ENCODE measurements around the gene ARHGEF33. TPM values are rescaled to one million over a fixed set of nuclear protein-coding genes. Genes with fewer than 3 reads are reported as not detected.

The ARHGEF33 gene
- polyA plus RNA-seq (2012; ENCODE audit: insufficient read depth, insufficient read length, low read depth), result not detected

DNA sequence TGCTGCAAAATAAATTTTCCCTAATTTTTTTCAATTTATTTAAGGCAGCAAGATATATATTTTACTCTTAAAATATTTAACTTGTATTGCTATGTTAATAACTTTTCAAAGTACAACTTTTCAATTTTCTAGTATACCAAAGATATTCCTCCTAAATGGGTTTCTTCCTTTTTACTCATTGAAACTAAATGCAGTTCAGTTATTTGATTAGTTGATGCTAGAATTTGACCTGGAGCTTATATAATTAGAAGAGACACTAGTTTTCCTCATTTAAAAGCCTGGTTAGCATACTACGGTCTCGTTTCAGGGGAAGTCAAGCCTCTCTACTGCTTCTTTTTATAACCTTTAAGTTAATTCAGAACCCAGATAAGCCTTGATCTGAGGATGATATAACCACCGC is at the start of gene ARHGEF33:
ARHGEF33 (plus strand) TSS at position 301 of the 400 bp plus-strand sequence. CDS start 29,573 bp downstream, outside the sequence.
- TF ChIP-seq, protein P1, sequence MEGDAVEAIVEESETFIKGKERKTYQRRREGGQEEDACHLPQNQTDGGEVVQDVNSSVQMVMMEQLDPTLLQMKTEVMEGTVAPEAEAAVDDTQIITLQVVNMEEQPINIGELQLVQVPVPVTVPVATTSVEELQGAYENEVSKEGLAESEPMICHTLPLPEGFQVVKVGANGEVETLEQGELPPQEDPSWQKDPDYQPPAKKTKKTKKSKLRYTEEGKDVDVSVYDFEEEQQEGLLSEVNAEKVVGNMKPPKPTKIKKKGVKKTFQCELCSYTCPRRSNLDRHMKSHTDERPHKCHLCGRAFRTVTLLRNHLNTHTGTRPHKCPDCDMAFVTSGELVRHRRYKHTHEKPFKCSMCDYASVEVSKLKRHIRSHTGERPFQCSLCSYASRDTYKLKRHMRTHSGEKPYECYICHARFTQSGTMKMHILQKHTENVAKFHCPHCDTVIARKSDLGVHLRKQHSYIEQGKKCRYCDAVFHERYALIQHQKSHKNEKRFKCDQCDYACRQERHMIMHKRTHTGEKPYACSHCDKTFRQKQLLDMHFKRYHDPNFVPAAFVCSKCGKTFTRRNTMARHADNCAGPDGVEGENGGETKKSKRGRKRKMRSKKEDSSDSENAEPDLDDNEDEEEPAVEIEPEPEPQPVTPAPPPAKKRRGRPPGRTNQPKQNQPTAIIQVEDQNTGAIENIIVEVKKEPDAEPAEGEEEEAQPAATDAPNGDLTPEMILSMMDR (IDR thresholded peaks at IDR 0.05; ENCODE audit: low read depth, low read length), result no peak
- H3K4me3 ChIP-seq (ENCODE audit: low read depth, low read length), result no peak within 1 kb of the TSS
- H3K27me3 ChIP-seq, result no peaks in the 10 kb centered on the region
- DNase-seq, result no peak
- H3K9me3 ChIP-seq, result no peaks in the 10 kb centered on the region; the same call in 1 of the 2 replicates
- H3K36me3 ChIP-seq, result no peaks in the 10 kb centered on the region
- H3K4me1 ChIP-seq, result no peaks in the 10 kb centered on the region

DNA sequence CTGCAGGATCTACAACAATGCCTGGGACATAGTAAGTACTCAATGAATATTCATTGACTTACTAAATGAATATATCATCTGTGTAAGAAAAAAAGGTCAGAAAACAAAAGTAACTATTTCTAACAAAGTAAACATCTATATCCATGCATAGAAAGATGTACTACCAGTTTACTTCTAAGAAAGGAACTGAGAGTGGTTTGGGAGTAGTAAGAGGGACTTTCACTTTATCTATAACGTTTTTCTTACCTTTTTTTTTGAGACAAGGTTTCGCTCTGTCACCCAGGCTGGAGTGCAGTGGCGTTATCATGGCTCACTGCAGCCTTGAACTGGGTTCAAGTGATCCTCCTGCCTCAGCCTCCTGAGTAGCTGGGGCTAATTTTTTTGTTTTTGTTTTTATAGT is 39.6 kb upstream of the ARHGEF33 start:
- Histone ChIP-seq H3K9me3 (no peaks in the 10 kb centered on the region), H3K4me1 (no peaks in the 10 kb centered on the region), H3K27me3 (no peaks in the 10 kb centered on the region), H3K4me3 (ENCODE audit: low read depth, low read length) (no peak overlapping the region), H3K36me3 (peaks cover 21% of the 10 kb centered on the region)
- TF ChIP-seq, protein P1 (IDR thresholded peaks at IDR 0.05; ENCODE audit: low read depth, low read length), result no peak
- no peak for DNase-seq

DNA sequence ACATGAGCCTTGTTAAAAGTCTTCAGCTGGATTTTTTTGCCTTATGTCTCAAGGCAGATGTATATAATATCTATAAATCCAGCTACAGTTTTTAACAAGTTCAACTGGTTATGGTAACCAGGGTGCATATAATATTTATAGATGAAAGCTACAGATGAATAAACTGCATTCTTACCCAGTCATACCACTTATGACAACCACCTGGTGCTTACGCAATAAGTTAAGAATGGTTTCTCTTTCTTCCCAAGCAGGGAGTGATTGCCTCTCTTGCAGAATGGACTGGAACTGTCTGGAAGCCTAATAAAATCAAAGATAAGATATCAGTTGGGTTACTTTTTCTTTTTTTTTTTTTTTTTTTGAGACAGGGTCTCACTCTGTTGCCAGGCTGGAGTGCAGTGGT is 33.5 kb upstream of the ARHGEF33 start:
- Histone ChIP-seq H3K36me3 (peaks cover 54% of the 10 kb centered on the region), H3K4me3 (ENCODE audit: low read depth, low read length) (no peak overlapping the region), H3K9me3 (no peaks in the 10 kb centered on the region), H3K27me3 (no peaks in the 10 kb centered on the region), H3K4me1 (no peaks in the 10 kb centered on the region)
- TF ChIP-seq, protein P1 (IDR thresholded peaks at IDR 0.05; ENCODE audit: low read depth, low read length), result no peak
- no peak for DNase-seq

DNA sequence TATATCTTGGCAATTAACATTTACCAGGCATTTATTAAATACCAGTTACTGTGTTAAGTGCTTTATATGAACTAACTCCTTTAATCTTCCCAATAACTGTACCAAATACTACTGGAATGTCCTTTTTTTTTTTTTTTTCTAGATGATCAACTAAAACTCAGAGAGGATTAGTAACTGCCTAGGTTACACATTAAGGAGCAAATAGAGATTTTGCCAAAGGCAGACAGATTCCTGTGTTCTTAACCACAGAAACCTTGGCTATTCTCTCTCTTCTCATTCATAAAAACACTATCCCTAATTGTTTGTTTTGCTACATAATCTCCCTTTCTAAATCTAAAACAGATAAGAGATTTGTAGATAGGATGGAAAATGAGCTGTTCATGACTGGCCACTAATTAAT is 27.2 kb upstream of the ARHGEF33 start:
- H3K4me1 ChIP-seq, result no peaks in the 10 kb centered on the region
- TF ChIP-seq, protein P1 (IDR thresholded peaks at IDR 0.05; ENCODE audit: low read depth, low read length), result no peak
- peaks cover 40% of the 10 kb centered on the region for H3K36me3 ChIP-seq
- DNase-seq, result no peak
- no peak overlapping the region for H3K4me3 ChIP-seq (ENCODE audit: low read depth, low read length)
- H3K27me3 ChIP-seq, result no peaks in the 10 kb centered on the region
- H3K9me3 ChIP-seq, result no peaks in the 10 kb centered on the region

DNA sequence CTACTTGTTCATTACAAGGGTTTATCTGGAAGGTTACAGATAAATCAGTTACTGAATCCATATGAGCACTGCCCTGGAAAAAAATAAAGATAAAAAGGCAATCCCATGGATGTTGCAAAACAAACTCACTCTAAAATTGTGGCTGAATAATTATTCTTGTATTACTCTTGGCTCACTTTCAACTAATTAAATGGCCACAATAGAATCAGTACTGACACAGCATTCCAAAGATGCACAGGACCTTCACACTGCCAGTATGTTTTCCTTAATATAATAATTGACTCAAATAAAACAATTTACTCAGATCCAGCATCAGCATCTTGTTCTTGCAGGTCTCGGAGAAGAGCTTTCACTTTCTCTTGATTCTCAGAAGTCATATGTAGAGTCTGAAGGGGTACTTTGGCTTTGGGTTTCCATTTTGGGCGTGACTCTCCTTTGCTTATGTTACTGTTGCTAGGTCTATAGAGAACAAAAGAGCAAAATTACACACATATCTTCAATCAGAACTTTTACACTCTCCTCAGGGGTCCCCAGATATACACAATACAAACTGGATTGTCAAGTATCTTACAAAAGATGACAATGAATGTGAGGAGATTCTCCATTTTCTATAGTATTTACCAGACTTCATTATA is 26.5 kb upstream of the ARHGEF33 start:
- peaks cover 37% of the 10 kb centered on the region for H3K36me3 ChIP-seq
- TF ChIP-seq, protein P1 (IDR thresholded peaks at IDR 0.05; ENCODE audit: low read depth, low read length), result no peak
- no peaks in the 10 kb centered on the region for H3K4me1 ChIP-seq
- H3K4me3 ChIP-seq (ENCODE audit: low read depth, low read length), result no peak overlapping the region
- DNase-seq, result no peak
- no peaks in the 10 kb centered on the region for H3K27me3 ChIP-seq
- no peaks in the 10 kb centered on the region for H3K9me3 ChIP-seq

DNA sequence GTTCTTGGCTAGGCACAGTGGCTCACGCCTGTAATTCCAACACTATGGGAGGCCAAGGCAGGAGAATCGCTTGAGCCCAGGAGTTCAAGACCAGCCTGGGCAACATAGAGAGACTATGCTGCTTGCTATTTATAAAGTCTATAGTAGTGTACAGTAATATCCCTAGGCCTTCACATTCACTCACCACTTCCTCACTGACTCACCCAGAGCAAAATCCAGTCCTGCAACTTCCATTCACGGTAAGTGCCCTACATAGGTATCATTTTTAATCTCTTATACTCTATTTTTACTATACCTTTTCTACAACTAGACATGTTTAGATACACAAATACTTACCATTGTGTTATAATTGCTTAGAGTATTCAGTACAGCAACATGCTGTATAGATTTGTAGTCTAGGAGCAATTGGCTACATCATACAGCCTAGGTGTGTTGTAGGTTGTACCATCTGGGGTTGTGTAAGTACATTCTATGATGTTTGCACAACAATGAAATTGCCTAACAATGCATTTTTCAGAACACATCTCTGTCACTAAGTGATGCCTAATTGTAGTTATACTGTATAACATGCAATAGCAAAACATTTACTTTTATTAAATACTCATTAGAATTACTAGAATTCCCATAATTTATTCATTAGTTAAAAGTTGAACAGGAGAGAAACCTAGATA is 22.8 kb upstream of the ARHGEF33 start:
- Histone ChIP-seq H3K9me3 (no peaks in the 10 kb centered on the region), H3K4me1 (no peaks in the 10 kb centered on the region), H3K36me3 (peaks cover 7% of the 10 kb centered on the region), H3K27me3 (no peaks in the 10 kb centered on the region), H3K4me3 (ENCODE audit: low read depth, low read length) (no peak overlapping the region)
- DNase-seq, result no peak
- TF ChIP-seq, protein P1 (IDR thresholded peaks at IDR 0.05; ENCODE audit: low read depth, low read length), result no peak
